Dendritic cell treated with granulocyte-macrophage colony-stimulating factor and Interleukin-4, amounts not matched to agents 40 ng/mL and 50 ng/mL, for 4 days (primary cell): Measurements from ENCODE around the gene CAMKMT.
"Not testable (repeated sequence)": the region's sequence is repeated elsewhere in the genome, so short reads cannot be mapped to it uniquely, and the experiment has no call there.

ENCODE experiments used
- H3K27ac Mint-ChIP-seq: one replicate; pipeline ENCODE4 v1.8.0; 2022; ENCODE audit warnings: mild to moderate bottlenecking, mixed read lengths
- H3K27me3 Mint-ChIP-seq: one replicate; pipeline ENCODE4 v1.8.0; 2022; ENCODE audit warnings: mild to moderate bottlenecking, mixed read lengths
- H3K36me3 Mint-ChIP-seq: one replicate; pipeline ENCODE4 v1.8.0; 2022; ENCODE audit warnings: low read depth, mixed read lengths
- H3K4me1 Mint-ChIP-seq: one replicate; pipeline ENCODE4 v1.8.0; 2022; ENCODE audit warnings: low read depth, mixed read lengths
- H3K4me3 Mint-ChIP-seq: one replicate; pipeline ENCODE4 v1.8.0; 2022; ENCODE audit warnings: mild to moderate bottlenecking, moderate library complexity, mixed read lengths
- H3K9me3 Mint-ChIP-seq: one replicate; pipeline ENCODE4 v1.8.0; 2022; ENCODE audit warnings: mixed read lengths
- intact Hi-C: fragments of 100-400 bp; cut with micrococcal nuclease; formaldehyde crosslinking; loops from one replicate; pipeline ENCODE4 v1.15.0; 2022

CAMKMT gene

DNA sequence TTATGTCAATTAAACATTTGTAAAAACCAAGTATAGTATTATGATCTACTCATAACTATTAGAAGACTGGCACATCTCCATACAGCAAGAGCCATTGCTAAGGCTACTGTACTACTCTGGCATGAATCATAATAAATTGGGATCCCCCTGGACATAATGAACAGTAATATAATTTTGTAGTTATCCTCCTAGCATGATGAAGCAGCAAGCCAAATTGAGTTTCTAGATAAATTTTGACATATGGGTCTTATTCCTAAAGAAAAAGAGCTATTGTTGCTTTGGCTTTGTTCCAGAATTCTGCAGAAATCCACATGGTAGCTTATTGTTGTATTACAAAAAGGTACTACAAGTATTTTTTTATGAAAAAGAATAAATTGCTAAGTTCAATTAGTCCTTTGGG lies 204.3 kb downstream of the CAMKMT start:
- Mint-ChIP-seq H3K27me3 (no peaks in the 10 kb centered on the region), H3K27ac (no peak overlapping the region), H3K4me1 (peaks cover 16% of the 10 kb centered on the region), H3K9me3 (peaks cover 12% of the 10 kb centered on the region), H3K4me3 (no peak overlapping the region), H3K36me3 (no peaks in the 10 kb centered on the region)
- intact Hi-C loops = no loop called here

- H3K36me3 Mint-ChIP-seq = no peaks in the 10 kb centered on the region
- H3K9me3 Mint-ChIP-seq = peaks cover 12% of the 10 kb centered on the region
- no peak overlapping the region for H3K27ac Mint-ChIP-seq
- H3K4me3 Mint-ChIP-seq = no peak overlapping the region
- no peaks in the 10 kb centered on the region for H3K27me3 Mint-ChIP-seq
- peaks cover 16% of the 10 kb centered on the region for H3K4me1 Mint-ChIP-seq
- intact Hi-C loops = no loop called here
These were observed 207.7 kb downstream of the CAMKMT start for GRCh38 chr2:44569491-44569890.

- no peak overlapping the region for H3K27ac Mint-ChIP-seq
- H3K4me1 Mint-ChIP-seq = peaks cover 16% of the 10 kb centered on the region
- H3K27me3 Mint-ChIP-seq = no peaks in the 10 kb centered on the region
- peaks cover 12% of the 10 kb centered on the region for H3K9me3 Mint-ChIP-seq
- H3K36me3 Mint-ChIP-seq = no peaks in the 10 kb centered on the region
- intact Hi-C loops = no loop called here
- H3K4me3 Mint-ChIP-seq = no peak overlapping the region
These were observed 208.5 kb downstream of the CAMKMT start for GRCh38 chr2:44570271-44570670.

GRCh38 chr2:44570777-44571176 lies 209.0 kb downstream of the CAMKMT start:
- peaks cover 12% of the 10 kb centered on the region for H3K9me3 Mint-ChIP-seq
- H3K27ac Mint-ChIP-seq = no peak overlapping the region
- peaks cover 20% of the 10 kb centered on the region for H3K4me1 Mint-ChIP-seq
- H3K4me3 Mint-ChIP-seq = no peak overlapping the region
- H3K36me3 Mint-ChIP-seq = no peaks in the 10 kb centered on the region
- H3K27me3 Mint-ChIP-seq = no peaks in the 10 kb centered on the region
- intact Hi-C loops = no loop called here

- no peak overlapping the region for H3K4me3 Mint-ChIP-seq
- H3K4me1 Mint-ChIP-seq = peaks cover 31% of the 10 kb centered on the region
- H3K36me3 Mint-ChIP-seq = no peaks in the 10 kb centered on the region
- H3K27me3 Mint-ChIP-seq = no peaks in the 10 kb centered on the region
- intact Hi-C loops = no loop called here
- no peak overlapping the region for H3K27ac Mint-ChIP-seq
- H3K9me3 Mint-ChIP-seq = peaks cover 12% of the 10 kb centered on the region
These were observed 210.6 kb downstream of the CAMKMT start for GRCh38 chr2:44572196-44572900.

GRCh38 chr2:44573996-44574395 lies 212.2 kb downstream of the CAMKMT start:
- Mint-ChIP-seq H3K4me3 (no peak overlapping the region), H3K27me3 (no peaks in the 10 kb centered on the region), H3K9me3 (peaks cover 2% of the 10 kb centered on the region), H3K36me3 (no peaks in the 10 kb centered on the region), H3K4me1 (peaks cover 36% of the 10 kb centered on the region), H3K27ac (no peak overlapping the region)
- intact Hi-C loops = no loop called here

- Mint-ChIP-seq H3K27ac (peak overlapping the region; percentile 62), H3K9me3 (no peaks in the 10 kb centered on the region), H3K4me3 (peak overlapping the region; percentile 56), H3K4me1 (peaks cover 38% of the 10 kb centered on the region), H3K36me3 (no peaks in the 10 kb centered on the region), H3K27me3 (no peaks in the 10 kb centered on the region)
- intact Hi-C loops = no loop called here
These were observed 216.8 kb downstream of the CAMKMT start for GRCh38 chr2:44578471-44579093.

GRCh38 chr2:44579115-44579836 lies 217.5 kb downstream of the CAMKMT start:
- Mint-ChIP-seq H3K4me3 (no peak overlapping the region), H3K36me3 (no peaks in the 10 kb centered on the region), H3K4me1 (peaks cover 38% of the 10 kb centered on the region)

DNA sequence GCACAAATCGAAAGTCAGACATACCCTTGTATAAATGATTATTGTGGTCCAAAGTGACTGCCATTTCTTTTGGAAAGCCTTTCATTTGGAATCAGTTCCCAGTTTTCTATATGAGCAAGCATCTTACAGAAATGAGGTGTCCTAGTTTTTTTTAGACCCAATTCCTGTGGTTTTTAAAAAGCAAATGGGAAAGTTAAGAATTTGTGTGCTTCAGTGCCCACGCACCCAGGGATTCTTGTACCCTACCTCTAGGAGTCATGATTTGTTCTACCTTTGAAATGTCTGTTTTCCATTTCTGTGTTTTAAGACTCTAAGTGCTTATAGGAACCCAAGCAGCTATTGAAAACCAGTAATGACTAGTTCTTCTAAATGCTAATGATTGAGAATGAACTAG lies 218.1 kb downstream of the CAMKMT start:
- Mint-ChIP-seq H3K9me3 (no peaks in the 10 kb centered on the region), H3K4me3 (no peak overlapping the region), H3K36me3 (no peaks in the 10 kb centered on the region), H3K27me3 (no peaks in the 10 kb centered on the region), H3K4me1 (peaks cover 38% of the 10 kb centered on the region), H3K27ac (no peak overlapping the region)
- intact Hi-C loops = no loop called here

More at GRCh38 chr2:44579115-44579836, 217.5 kb downstream of the CAMKMT start:
- no peaks in the 10 kb centered on the region for H3K27me3 Mint-ChIP-seq
- peak overlapping the region; percentile 62 for H3K27ac Mint-ChIP-seq
- H3K9me3 Mint-ChIP-seq = no peaks in the 10 kb centered on the region
- intact Hi-C loops = no loop called here

GRCh38 chr2:44580875-44581515 lies 219.2 kb downstream of the CAMKMT start:
- Mint-ChIP-seq H3K27me3 (no peaks in the 10 kb centered on the region), H3K9me3 (no peaks in the 10 kb centered on the region), H3K4me1 (peaks cover 33% of the 10 kb centered on the region), H3K27ac (no peak overlapping the region), H3K36me3 (no peaks in the 10 kb centered on the region), H3K4me3 (no peak overlapping the region)
- intact Hi-C loops = no loop called here

GRCh38 chr2:44582363-44583008 lies 220.7 kb downstream of the CAMKMT start:
- Mint-ChIP-seq H3K36me3 (no peaks in the 10 kb centered on the region), H3K4me3 (no peak overlapping the region), H3K9me3 (no peaks in the 10 kb centered on the region), H3K27me3 (no peaks in the 10 kb centered on the region), H3K27ac (no peak overlapping the region), H3K4me1 (peaks cover 22% of the 10 kb centered on the region)
- intact Hi-C loops = no loop called here

GRCh38 chr2:44595615-44596014 lies 233.9 kb downstream of the CAMKMT start:
- H3K27me3 Mint-ChIP-seq, H3K4me3 Mint-ChIP-seq, H3K9me3 Mint-ChIP-seq, H3K27ac Mint-ChIP-seq, H3K36me3 Mint-ChIP-seq, intact Hi-C loops: not testable (repeated sequence)
- peaks cover 10% of the 10 kb centered on the region for H3K4me1 Mint-ChIP-seq

DNA sequence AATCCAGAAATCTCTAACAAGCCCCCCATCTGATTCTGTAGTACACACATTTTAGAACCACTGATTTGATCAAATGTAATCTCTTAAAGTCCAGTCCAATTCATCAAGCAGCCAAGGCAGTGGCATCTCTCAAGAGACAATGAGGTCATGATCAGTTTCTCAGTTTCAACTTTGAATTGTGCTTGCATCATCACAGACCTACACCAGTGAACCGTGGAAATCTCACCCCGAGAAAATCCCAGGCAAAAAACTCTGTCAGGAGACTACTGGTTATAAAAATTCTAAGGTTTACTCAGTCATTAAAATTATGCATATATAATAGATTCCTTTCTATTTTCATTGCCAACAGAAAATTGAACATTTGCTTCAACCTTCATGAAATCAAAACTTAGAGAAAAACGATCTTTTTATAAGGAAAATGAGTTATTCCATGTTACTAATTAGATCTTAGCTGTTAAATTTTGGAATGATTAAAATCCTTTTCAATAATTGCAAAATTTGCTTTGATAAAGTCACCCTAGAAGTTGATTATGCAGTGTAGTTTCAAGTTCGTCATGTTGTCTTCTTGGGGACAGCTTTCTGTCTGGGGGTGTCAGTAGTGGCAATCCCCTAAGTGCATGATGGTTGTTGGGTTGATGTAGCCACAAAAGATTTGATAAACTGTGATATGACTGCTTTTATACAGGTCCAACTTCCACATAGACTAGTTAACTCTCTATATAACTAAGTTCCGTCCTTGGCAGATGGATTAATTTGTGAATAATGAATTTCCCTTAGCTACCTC lies 235.0 kb downstream of the CAMKMT start:
- H3K27me3 Mint-ChIP-seq = peaks cover 2% of the 10 kb centered on the region
- H3K27ac Mint-ChIP-seq = no peak overlapping the region
- no peak overlapping the region for H3K4me3 Mint-ChIP-seq
- peaks cover 7% of the 10 kb centered on the region for H3K9me3 Mint-ChIP-seq
- intact Hi-C loops = no loop called here
- H3K36me3 Mint-ChIP-seq = no peaks in the 10 kb centered on the region
- peaks cover 10% of the 10 kb centered on the region for H3K4me1 Mint-ChIP-seq
